Activated CD8-positive, alpha-beta memory T cell treated with anti-CD3 and anti-CD28 coated beads, Interleukin-2, amount 50 U/mL, for 4 hours (primary cell): ENCODE results near the gene TSKU.
"Not testable (repeated sequence)": the region's sequence is repeated elsewhere in the genome, so short reads cannot be mapped to it uniquely, and the experiment has no call there.

Experiments used
- DNase-seq: peaks from one replicate; pipeline ENCODE4 v3.0.0-alpha.2; 2020

The TSKU gene, protein sequence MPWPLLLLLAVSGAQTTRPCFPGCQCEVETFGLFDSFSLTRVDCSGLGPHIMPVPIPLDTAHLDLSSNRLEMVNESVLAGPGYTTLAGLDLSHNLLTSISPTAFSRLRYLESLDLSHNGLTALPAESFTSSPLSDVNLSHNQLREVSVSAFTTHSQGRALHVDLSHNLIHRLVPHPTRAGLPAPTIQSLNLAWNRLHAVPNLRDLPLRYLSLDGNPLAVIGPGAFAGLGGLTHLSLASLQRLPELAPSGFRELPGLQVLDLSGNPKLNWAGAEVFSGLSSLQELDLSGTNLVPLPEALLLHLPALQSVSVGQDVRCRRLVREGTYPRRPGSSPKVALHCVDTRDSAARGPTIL

DNA sequence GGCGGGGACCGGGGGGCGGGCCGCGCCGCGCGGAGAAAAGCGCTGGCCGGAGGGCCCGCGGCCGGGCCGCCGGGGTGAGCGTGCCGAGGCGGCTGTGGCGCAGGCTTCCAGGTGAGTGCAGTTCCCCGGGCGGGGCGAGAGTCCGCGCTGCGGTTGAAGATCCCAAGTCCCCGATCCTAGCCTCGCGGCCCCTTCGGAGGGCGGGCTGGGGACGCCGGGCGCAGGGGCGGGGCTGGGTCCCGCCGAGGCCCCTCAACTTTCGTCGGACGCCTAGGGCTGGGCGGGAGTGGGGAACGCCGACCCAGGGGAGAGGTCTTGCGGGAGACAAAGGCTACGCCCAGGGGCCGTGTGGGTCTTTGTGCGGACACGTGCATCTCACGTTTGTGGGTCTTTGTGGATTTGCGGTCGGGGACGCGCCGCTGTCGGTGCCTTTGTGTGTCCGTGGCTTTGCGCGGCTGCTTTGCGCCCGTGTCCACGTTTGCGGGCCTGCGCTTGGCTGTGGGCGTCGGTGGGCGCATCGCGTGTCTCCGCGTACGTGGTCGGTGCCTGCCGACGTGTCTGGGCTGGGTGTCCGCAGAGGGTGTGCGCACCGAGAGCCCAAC is at the start of gene TSKU:
Gene TSKU (plus strand): TSS at position 63 of the 602 bp plus-strand sequence. CDS start 12,261 bp downstream, outside the sequence.
- DNase-seq = no peak

DNA sequence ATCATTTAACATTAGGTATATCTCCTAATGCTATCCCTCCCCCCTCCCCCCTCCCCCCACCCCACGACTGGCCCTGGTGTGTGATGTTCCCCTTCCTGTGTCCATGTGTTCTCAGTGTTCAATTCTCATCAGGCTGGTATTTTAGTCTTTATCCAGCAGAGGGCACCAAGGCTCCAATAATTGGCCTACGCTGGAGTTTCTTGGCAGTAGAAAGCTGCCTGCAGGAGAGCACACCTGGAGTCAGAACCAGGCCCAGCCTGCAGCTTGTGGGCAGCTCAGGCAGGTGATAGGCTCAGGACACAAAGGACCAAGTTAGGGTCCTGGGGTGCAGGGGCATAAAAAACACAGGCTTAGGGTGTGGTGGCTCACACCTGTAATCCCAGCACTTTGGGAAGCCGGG is 49.2 kb upstream of the TSKU start:
- DNase-seq = not testable (repeated sequence)

DNA sequence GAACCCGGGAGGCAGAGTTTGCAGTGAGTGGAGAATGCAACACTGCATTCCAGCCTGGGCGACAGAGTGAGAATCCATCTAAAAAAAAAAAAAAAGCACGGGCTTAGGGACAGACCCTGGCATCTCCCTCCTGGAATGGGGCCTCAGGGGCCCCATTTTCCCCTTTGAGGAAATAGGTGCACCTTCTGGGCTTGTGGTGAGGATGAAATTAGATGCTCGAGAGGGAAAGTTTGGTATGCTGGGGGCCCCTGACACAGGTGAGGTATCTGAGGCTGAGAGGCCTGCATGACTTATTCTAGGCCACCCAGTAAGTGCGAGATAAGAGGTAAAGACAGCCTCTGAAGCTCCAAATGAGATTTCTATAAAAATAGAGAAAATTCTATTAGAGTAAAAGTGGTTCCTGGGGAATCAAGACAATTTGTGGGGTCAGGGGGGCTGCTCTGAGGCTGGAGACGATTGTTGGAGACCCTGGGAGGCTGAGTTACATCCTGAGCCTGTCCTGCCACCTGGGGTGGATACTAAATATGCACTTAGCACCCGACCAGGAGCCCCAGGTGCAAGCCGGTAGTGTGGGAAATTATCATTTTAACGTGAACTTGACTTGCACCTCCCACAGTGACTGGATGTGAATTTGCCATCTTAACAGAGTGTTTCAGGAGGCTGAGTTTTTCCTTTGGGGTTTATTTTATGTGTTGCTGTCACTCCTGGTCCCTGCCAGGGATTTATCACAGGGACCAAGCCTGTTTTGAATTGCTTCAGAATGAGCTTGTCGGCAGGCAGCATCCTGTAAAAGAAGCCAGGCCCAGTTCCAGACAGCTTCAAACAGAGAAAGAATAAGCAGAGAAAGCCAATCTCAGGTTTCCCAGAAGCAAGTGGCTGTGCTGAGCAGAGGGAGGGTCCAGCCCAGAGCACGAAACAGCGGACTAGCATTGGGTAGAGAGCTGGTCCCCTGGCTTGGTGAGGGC is 48.4 kb upstream of the TSKU start:
- DNase-seq = no peak

DNA sequence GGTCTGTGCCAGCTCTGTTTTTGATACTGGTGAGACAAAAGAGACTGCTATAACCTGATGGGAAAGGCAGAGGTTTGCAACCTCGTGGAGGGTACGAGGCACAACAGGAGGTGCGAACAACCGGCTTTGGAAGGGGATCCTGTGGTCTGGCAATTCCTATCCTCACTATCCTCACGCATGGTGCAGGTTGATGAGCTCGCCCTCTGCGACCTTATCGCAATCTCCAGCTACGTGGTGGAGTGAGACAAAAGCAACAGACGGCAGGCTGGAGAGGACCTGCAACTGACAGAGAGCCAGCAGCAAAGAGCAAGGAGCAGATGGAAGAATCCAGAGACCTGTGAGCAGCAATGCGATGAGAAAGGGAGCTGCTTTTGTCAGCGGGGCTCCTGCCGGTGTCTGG is 47.3 kb upstream of the TSKU start:
- DNase-seq = no peak

DNA sequence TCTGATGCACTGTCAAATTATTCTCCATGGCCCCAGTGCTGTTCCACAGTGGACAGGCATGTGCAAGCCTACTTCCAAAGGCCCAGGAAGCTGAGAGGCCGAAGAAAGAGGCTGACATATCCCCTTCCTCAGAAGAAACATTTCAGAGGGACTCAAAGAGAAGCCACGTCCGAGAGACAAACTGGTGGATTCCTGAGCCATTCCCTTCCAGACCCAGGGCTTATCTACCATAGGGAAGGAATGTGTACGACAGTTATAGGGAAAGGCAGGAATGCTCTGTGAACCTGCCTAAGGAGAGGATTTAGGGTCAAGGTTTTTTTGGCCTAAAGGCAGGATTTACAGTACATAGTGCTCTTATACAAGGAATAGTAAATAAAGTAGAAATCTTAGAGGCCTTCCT is 46.9 kb upstream of the TSKU start:
- DNase-seq = no peak

DNA sequence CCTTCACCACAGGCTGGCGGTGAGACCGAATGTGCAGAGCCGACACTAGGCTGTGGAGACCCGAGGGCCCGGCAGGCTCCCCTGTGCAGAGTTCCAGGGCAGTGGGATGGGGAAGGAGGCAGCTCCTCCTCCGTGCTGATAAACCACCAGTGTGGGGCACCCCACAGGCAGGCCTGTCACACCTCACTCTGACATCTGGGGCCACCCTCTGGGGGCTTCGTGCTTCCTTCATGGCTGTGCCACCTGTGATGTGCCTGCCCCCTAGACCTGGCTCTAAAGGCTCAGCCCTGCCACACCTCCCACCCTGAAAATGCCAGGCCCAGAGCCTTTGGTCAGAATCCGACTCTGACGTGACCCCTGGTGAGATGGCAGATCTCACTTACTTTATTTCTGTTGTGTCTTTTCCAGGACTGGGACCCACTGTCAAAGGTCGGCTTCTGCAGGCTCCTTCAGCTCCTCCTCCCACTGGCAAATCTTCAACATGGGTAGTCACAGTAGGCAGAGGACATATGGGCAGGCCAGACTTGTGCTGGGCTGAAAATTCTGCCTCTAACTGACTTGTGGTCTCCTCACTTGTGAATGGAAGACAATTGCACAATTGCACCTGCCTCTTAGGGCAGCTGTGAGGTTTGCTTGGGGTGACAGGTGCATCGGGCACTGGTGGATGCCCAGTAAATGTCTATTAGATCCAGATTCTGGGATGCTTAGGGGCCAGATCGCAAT is 46.2 kb upstream of the TSKU start:
- DNase-seq = no peak

DNA sequence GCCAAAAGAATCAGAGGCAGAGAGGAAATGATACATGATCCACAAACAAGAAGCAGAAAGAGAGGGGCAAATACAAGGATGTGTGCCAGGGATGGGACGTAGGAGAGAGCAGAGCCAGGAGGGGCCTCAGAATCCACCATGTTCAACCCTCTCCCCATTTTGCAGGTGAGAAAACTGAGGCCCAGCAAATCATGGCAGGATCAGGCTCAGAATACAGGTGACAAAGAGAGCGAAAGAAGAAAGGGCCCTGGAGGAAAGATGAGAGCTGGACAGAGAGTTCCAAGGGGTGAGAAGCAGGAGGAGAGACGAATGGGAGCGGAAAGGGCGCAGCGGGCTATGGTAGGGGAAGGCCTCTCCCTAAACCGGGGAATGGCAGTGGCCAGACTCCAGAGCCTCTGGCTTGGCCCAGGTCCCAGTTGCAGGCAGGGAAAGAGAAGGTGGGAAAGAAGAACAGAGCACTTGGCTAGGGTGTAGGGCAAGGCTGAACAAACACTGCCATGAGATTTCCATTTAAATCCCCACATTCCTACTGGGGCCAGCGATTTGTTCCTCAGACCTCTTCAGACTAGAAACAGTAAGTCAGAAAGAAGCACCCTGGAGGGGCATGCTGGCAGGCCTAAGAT is 44.4 kb upstream of the TSKU start:
- no peak for DNase-seq

DNA sequence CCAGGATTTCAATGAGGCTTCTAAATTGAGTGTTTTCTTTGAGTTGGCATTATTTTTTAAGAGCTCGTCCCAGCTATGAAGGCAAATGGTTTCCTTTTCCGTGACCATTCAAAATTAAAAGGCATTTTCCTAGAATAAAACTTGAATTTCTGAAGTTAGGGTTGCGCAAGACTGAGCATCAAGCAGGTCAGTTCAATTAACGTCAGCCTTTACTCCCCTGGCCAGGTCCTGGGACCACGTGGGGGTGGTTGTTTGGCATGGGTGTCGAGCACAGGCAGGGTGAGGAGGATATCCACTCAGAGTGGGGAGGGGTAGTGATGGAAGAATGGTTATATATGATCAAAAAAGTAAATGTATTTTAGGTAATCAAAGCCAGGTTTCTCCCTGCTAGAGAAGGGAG is 43.4 kb upstream of the TSKU start:
- DNase-seq = no peak

DNA sequence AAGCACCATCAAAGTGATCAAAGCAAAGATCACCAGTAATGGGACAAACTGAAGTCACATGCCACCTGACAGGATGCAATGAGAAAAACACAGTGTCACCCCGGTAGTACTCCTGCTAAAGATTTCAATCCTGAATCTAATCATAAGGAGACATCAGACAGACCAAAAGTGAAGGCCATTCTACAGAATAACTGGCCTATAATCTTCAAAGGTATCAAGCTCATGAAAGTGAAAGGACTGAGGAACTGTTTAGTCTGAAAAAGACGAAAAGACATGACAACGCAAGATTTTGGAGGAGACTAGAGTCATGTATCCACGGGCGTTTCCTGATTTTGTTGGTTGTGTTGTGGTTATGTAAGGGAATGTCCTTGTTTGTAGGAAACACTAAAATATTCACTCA is 42.4 kb upstream of the TSKU start:
- DNase-seq = no peak

DNA sequence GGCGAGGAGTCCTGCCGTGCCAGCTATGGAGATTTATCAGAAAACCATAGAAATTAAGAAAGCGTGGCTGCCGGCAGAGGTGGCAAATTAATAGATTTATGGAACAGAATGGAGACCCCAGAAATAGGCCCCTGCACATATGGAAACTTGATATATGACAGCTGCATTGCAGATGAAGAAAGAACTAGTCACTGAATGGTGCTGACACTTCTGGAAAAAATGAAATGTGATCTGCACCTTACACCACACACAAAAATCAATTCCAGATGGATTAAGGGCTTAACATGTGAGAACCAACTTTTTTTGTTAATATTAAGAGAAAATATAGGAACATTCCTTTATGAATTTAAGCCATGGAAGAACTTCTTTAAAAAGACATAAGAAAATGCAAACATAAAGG is 40.3 kb upstream of the TSKU start:
- DNase-seq = no peak

DNA sequence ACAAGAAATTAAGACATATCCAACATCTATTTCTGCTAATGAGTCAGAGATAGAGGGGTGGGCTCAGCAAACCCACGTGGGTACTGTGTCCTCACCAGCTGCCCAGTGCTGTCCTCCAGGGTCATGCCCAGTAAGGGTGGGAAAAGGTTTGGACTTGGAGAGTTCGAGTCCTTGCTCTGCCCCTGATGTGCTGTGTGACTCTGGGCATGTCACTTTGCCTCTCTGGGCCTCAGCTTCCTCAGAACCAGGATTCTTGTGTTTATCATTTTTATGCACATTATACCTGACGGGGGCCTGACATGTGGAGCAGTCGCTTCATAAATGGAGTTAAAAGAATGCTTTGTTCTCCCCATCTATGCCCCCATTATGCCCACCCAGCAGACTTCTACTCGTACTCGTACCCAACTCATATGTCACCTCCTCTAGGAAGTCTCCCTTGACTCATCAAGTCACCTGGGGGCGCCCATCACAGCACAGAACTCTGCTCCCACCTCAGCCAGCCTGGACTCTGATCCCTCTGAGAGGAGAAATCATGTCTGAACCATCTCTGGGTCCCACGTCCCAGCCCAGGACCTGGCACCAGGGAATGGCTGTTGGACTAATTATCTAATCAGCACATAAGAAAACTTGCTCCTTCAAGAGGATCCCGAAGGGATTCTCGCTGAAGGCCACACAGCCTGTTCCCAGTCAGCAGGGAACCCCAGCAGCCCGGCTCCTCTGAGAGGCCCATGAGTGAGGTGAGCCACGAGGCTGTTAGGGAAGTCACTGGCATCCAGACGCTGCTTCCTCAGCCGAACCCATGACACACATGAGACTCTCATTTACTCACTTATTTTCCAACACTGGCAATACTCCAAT is 38.7 kb upstream of the TSKU start:
- no peak for DNase-seq

DNA sequence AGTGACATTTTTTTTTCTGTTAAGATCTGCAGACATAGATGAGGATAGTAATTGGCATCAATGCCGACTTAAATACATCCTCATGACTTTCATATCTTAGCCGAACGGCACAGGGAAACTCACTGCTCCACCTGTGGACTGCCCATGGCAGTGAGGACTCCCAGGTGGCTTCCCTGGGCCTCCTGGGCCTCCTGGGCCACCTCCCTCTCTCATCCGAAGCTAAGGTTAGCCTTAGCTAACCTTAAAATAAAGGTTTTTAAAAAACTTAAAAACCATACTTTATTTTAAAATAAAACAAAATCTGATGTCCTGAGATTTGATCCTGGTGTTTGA is 38.1 kb upstream of the TSKU start:
- DNase-seq = no peak

DNA sequence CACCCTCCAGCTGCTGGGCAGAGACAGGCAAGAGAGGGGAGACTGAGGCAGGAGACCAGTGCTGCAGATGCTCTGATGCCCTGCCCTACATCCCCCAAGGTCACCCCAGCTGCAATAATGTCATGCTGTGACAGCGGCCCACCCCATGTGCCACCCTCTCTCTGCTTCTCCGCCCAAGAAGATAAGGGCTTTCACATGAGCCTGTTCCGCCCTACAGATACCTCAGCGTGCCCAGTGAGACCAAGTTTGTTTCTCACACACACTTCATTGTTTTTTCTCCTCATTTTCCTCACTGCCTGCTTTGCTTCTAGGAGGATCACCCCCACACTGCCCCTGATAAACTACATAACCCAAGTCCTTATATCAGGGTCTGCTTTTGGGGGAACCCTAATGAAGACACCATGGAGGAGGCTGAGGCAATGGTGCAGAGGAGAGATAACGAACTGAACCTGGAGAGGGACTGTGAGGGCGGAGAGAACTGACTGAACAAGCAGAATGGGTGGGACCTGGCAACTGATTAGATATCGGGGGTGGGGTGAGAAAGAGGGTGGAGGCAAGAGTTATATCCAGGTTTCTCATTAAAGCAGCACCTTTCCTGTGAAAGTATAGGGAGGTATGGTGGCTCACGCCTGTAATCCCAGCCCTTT is 37.5 kb upstream of the TSKU start:
- DNase-seq = no peak

DNA sequence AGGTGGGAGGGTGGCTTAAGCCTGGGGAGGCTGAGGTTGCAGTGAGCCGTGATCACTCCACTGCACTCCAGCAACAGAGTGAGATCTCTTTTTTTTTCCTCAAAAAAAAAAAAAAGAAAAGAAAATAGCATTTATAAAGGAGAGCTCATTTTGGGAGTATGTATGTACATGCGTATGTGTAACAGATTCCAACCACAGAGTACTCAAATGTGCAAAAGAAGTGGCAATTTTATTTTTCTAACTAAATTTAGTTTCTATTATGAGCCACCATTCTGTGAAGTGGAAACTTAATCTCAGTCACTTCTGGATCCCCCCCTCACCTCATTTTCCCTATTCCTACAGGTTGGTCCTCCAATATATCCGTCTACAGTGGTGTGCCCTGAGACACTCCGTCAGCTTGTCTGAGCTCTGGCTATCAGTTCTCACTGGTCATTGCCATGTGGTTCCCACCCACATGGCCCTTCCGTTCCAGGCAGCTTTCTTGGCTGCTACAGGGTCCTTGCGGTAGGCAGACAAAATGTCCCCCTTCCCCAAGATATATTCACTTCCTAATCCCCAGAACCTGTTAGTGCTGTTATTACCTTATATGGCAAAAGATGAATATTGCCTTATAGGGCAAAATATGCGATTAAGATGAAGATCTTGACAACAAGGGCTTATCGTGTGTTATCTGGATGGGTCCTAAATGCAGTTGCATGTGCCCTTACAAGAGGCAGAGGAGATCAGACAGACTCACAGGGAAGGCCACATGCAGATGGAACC is 35.8 kb upstream of the TSKU start:
- no peak for DNase-seq

DNA sequence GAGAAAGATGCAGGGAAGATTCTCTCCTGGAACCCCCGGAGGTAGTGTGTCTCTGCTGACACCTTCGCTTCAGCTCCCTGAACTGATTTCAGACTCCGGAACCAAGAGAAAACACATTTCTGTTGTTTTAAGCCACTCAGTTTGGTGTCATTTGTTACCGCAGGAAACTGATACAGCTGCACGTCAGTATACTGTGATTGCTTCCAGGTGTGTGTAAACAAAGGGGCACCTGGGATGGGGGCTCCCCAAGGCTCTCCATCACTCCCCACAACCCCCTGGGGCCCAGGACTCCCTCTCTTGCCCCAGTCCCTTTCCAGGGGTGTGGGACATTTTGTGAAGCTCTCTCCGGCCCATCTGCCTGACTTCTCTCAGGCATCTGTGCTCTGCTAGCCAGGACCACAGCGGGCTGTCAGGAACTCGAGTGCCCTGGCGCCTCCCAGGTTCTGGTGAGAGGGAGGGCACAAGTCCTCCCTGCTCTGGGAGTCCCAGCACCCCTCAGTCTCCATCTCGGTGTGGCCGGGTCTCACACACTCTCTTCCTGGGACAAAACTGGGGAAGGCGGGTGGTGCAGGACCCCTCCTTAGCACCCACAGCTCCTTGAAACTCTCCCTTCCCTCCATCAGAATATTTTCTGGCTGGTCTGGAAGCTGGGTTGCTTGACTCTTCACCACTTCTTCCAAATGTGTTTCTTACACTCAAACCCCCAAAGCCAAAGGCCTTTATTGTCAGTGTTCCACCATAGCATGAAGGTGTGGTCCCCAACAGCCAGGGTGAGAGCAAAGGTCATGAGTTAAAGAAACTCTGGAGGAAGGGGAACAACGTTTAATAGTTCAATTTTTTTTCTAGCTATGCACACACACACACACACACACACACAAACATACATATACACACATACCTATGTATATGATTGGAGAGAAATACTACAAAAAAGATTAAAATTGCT is 35.0 kb upstream of the TSKU start:
- no peak for DNase-seq

DNA sequence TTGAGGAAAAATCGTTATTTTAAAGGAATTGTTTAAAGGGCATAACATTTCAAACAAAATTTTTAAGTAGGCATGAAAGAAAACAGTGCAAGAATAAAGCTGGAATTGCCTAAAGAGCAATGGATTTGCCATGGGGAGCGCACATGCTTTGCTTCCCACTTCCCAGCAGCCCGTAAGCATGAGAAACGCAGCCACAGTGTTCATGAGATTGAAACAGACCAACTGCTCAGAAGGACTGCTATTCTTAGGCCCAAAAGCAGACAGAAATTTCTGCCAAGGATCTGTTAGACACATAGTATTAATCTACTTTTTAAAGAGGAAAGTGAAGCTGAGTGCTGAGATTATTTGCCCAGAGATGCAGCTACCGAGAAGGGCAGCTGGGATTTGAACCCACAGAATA is 34.2 kb upstream of the TSKU start:
- DNase-seq = no peak

DNA sequence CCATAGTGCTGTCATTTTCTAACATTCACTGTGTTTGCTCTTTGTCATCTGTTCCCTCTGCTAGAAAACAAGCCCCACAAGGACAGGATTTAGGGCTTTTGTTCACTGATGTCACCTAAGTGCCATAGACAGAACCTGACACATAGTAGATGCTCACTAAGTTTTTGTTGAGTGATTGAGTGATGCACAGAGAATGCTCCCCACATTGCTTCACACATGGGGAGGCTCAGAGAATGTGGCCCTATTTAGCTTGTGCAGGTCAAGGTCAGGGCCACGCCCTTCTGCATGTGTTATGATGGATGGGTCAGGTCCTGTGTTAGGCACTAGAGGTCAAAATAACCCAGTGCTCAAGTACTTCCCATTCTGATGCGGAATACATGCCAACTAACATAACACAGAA is 33.1 kb upstream of the TSKU start:
- DNase-seq = no peak

DNA sequence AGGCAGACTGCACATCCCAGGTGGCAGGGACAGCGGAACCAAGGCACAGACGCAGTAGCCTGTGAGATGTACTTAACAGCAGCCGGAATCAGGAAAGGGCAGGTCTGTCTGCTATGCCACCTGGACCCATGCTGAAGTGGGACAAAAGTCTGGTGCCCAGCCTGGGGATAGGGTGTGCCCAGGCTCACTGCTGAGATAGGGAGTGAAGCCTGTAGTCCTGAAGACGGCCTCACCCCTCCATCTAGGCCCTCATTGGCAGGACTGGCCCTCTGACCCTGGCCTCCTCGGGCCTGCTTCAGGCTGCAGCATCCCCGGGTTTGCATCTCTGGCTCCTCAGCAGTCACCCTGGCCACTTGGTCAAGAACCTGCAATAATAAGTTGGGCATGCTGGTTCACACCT is 32.4 kb upstream of the TSKU start:
- DNase-seq = no peak
